GM21423 (cell line): ENCODE measurements around the gene SLC7A8.

Experiments used
- ATAC-seq: cut with Tn5 transposase; IDR thresholded peaks from one replicate; pipeline ENCODE4 v1.9.1; 2021; ENCODE audit warnings: mild to moderate bottlenecking, moderate library complexity; ENCODE audit not compliant: unreplicated experiment

The SLC7A8 gene

DNA sequence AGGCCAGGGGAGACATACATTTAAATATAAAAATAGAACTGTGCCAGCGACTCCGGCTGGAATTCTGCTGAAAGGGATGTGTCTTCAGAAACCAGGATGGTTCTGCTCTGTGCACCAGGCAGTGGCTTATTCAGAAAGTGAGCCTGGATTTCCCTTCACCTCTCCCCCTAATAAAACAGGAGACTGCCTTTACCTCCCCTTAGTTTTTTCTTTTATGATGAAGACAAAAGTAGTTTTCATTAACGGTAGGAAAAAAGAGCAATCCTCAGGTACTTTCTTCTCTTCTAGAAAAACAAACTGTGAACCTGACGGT lies 346 bp downstream of the SLC7A8 start:
- ATAC-seq = no peak

DNA sequence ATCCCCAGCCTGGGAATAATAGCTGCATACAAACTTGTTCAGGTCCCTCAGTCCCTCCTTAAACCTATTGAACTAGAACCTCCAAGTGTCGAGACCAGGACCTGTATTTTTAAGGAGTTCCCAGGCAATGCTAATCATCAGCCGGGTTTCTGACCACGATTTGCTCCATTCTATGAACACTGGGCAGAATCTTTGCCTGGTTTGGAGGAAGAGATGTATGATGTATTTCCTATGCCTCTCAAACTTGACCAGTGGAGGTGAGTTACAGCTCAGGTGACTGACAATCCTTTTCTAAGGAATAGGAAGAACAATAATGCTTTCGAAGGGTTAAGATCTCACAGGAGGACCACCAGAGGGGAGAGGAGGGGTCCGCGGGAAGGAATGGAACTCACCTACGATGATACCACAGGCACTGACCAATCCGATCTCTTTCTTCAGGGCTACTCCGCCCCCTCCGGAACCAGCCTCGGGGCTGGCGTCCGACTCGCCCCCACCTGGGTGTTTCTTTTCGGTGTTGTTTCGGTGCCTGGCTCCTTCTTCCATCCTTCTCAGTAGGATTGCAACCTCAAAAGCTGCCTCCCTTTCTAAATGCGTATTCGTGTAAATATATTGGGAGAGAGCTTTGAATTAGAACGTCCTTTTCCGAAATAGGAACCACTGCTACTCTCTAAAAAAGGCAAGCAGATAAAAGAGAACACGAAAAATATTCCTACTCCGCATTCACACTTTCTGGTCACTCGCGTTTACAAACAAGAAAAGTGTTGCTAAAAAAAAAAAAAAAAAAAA lies 895 bp downstream of the SLC7A8 start:
- no peak for ATAC-seq

DNA sequence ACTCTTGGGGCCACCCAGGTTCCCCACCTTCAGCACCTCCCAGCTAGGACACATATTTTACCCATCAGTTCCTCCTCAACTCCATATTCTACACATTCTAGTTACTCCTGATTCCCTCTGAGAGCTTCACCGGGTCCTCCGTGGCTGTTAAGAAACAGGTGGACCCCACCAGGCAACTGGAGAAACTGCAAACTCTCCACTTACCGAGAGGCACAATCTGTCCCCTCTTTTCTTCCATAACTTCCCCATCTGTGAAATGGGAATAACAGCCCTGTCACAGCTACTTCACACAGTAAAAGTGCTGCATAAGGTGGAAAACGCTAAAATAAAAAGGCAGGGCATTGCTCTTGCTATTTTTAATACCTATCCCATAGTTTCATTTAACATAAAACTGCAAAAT lies 1.5 kb downstream of the SLC7A8 start:
- ATAC-seq = no peak

DNA sequence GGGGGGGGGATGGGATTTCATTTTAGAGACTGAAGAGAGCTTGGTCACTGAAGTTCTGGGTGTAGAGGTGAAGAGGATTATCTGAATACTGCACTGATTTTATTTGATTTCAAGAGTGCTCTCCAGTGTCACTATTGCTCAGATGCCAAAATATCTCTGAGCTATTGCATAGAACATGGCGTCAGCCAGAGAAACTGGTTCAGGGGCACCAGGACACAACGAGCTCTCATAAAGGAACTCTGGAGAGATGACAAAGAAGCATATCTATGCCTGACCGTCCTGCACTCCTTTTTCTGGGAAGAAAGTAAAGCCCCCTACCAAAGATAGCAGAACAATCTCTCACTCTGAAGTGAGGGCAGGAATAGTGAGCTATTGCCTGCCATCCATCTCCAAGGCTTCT lies 2.0 kb downstream of the SLC7A8 start:
- ATAC-seq = no peak

DNA sequence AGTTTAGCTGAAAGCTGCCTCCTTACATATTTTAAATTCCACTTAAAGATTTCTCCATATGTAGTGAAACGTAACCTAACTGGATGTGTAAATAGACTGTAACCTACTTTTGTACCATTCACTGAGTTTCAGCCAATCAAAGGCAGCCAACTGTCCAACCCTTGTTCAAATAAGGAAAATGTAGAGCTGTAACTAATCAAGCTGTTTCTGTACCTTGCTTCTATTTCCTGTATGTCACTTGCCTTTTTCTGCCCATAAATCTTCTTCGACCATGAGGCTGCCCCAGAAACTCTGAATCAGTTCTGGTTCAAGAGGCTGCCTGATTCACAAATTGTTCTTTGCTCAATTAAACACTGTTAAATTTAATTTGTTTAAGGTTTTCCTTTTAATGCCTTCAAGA lies 6.3 kb downstream of the SLC7A8 start:
- no peak for ATAC-seq

DNA sequence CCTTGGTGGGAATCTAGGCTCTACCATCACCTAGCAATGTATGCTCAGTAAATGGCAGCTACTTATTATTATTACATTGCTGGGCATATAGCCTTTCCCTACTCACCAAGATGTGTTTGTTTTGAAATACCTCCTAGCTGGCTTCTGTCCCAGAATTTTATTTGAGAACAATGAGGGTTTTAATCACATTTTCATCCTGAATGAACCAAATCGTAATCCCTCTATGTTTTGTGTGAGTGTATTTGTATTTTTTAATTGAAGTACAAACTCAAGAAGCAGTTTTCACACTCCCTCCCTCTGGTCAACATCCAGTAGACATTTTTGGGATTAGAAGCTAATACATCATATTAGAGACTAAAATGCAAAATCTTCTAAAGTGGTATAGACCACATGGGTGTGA lies 7.6 kb downstream of the SLC7A8 start:
- no peak for ATAC-seq

DNA sequence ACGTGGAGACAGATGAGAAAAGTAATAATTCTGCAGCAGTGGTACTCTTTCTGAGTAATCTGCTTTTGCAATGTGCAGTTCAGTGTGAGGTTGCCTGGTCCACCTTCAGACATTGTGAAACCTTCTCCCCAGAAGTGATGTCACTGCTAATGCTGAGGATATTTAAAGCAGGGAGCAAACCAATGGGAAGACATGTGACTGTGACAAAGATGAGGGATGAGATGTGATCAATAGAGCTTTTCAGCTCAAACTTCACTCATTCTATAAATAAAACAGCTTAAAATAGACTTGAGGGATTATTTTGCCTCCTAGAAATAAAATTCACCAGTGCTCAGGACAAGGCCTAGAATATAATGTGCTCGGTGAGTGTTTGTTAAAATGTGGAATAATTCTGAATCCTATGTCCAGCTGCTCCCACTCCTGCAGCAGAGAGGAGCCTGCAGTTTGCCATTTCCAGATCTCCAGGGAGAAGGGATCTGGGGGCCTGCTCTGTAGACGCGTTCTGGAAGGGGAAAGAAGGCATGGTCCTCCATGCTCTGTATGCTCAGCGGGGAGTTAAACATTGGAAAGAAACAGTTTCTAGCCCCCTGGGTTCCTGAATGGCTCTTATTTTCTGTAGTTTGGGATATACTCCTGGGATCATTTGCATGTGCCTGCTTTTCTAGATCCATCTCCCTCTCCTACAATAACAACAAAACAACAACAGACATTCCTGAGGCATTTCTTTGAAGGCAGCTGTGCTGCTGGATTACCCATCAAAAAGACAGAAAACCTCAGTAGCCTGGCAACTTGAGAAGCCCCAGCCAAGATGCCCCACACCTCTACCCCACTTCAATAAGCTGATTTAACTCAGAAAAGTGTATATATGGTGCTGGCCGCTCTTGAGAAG lies 8.9 kb downstream of the SLC7A8 start:
- no peak for ATAC-seq

DNA sequence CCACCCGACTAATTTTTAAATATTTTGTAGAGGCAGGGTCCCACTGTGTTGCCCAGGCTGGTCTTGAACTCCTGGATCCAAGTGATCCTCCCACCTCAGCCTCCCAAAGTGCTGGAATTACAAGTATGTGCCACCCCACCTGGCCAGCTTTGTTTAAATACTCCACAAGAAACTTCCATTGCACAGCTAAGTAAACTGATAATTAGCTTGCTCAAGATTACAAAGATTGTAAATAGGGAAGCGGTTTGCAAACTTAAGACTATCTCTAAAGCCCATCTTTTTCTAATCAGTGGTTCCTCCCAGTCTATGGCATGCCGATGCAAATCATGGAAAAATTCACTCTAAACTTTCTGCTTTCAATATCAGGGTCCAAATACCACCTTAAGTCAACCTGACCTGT lies 9.7 kb downstream of the SLC7A8 start:
- ATAC-seq = no peak

DNA sequence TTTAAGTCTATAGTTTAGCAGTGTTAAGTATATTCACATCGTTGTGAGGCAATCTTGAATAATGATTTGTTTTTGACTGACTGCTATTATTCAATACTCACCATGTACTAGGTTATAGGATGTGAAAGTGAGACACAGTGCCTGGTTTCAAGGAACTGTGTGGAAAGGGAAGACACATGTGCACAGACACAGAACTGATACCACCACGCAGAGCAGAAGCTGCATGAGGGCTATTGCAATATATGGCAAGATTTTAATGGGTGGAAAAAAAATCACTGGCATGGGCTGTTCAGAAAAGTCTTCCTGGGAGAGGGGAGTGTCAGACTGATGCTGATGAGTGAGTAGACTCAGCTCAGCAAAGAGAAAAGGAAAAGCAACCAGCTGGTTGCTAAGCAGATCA lies 10.4 kb downstream of the SLC7A8 start:
- ATAC-seq = peak; percentile 49

DNA sequence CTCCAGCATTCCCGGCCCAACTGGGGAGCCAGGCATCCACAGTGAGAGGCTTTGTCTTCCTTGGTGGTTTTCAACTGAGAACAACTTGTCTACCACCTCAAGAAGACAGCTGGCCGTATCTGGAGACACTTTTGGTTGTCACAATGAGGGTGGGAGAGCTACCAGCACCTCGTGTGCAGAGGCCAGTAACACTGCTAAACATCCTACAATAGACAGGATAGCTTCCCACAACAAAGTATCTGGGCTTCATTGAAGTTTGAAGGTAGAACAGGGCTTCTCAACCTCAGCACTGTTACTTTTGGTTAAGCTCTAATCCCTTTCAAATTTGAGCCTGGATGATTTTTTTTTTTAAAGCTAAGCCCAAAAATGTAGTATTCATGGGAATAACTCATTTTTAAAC lies 10.9 kb downstream of the SLC7A8 start:
- ATAC-seq = no peak

DNA sequence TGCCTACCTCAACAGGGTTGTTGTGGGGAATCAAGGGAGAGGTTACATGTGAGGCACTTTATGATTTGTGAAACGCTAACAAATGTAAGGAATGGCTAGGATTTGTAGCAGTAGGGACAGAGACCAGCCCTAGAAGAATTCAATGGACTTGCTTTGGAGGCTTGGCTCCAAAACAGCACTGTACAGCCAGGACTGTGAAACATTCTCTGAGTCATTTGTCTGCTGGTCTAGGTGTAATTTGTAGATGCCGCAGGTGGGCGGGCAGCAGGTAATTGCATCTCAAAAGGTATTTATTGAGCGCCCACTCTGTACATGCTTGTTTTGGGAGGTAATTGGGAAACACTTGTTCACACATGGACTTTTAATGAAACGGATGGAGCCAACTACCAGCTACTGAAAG lies 11.4 kb downstream of the SLC7A8 start:
- ATAC-seq = no peak

DNA sequence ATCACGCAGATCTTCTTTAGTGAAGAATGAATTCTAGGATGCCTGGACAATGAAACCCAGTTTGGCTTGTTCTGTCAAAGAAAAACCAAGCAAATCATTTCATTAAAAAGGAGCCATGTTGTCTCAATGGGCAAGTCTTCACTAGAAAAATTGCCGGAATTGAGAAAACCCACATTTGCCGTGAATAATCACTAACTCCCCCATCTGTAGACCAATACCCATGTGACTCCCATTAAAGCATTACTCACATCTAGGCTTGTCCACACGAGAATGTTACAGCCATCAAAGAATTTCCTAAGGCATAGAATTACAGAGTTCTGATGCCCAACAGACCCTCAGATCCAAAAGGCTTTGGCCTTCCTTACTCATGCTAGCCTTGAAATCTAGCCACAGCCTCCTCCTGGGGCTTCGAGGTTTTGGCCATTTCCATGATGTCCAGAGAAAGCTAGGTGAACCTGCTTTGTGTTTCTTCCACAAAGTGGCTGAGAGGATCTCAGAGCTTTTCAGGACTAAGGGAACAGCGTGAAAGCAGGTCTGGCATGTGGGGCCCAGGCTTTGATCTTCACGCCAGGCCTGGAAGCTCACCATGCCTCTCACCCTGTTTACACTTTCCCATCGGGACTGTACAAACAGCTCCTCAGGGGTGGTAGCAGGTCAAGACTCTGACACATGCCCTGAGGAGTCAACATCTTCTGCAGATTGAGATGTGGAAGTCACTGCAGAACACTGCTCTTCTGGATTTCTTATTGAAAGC lies 12.1 kb downstream of the SLC7A8 start:
- ATAC-seq = no peak

DNA sequence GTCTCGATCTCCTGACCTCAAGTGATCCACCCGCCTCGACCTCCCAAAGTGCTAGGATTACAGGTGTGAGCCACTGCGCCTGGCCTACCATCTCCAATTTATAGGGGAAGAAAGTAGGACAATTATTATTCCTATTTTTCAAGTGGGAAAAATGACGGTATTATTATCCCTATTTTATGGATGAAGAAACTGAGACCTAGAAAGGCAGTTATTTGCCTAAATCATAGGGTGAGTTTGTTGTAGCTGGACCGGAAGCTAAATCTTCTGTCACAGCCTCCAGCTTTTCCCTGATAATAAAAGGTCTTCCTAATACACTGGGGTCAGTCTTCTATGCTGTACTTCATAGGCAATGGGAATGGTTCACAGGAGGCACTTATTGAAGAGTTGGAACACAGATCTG lies 13.8 kb downstream of the SLC7A8 start:
- ATAC-seq = no peak

DNA sequence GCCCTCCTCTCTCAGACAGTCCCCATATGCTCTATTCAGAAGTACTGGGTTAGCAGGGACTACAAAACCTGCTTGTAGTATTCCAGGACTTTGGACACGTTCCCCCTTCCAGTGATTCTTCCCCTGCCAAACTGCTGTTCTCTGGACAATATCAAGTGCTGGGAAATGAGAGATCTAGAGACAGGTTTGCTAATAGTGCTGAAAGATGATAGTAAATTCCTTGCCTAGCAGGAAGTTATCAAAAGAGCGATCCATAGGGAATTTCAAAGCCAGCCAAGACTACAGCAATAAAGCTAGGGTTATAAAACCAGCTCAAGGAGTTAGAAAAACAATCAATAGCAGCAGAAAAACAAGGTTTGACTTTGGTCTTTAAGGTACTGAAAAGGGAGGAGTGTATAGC lies 15.2 kb downstream of the SLC7A8 start:
- ATAC-seq = no peak

DNA sequence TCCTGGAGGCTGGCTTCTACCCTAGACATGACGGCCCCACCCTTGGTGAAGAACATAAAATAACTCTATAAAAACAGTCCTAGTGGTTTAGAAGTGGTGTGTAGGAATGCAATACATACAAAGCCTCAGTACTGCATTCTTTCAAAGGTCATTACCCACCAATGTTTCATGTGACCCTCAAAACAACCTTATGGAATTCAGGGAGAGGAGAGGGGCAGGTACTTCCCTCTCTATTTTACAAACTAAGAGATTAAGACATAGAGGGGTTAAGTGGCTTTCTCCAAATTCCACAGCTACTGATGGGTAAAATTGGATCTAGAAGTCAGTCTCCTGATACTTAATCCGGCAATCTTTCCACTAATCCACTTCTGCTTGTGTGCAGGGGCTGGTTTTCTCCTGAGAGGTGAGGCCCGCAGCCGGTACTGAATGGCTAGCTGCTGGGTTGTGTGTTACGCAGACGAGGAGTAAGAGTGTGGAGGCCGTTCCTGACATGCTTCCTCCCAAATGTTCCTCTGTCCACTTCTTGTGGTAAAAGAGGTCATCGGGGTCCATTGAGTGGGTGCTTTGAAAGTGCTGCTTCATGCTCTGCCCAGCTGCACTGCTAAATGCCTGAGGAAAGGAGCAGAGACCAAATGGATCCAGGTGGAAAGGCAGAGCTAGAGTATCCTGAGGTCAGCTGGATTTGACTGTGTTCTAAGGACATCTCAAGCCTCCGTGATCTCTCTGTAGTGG lies 16.2 kb downstream of the SLC7A8 start:
- ATAC-seq = no peak

DNA sequence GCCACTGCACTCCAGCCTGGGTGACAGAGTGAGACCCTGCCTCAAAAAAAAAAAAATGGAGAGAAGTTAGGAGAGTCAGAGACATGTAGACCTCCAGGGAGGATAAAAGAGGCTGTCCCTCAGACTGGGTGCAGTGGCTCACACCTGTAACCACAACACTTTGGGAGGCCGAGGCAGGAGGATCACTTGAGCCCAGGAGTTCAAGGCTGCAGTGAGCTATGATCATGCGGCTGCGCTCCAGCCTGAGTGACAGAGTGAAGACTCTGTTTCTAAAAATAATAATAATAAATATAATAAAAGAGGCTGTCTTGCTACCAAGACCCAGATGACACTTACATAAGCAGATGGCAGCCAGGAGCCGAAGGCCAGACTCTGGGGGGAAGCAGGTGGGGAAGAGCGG lies 18.5 kb downstream of the SLC7A8 start:
- ATAC-seq = no peak

DNA sequence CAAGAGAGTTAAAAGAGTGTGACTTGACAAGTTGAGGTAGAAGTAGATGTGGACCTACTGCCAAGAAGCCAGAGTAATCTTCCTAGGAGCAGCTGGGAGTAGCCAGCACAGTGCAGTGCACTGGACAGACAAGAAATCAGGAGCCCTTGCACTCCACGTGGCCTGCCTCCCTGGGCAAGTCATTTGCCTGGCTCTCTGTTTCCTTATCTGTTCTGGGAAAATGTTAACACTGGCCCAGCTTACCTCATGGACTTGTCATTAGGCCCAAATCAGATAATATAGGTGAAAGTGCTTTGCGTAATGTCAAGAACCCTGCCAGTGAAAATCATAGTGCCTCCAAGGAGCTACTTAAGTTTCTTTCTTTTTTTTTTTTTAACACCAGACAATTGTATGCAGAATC lies 19.2 kb downstream of the SLC7A8 start:
- no peak for ATAC-seq

DNA sequence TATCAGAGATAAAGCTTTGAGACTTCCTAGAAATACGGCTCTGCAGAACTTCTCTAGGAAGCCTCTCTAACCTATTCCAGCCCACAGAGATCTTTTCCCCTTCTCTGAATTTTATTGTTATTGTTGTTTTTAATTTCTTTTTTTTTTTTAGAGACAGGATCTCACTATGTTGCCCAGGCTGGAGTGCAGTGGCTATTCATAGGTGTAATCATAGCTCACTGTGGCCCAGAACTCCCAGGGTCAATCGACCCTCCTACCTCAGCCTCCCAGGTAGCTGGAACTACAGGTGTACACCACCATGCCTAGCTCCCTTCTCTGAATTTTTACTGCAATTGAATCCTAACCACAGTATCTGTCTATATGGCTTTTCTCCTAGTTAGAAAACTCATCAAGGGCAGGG lies 19.6 kb downstream of the SLC7A8 start:
- ATAC-seq = no peak

DNA sequence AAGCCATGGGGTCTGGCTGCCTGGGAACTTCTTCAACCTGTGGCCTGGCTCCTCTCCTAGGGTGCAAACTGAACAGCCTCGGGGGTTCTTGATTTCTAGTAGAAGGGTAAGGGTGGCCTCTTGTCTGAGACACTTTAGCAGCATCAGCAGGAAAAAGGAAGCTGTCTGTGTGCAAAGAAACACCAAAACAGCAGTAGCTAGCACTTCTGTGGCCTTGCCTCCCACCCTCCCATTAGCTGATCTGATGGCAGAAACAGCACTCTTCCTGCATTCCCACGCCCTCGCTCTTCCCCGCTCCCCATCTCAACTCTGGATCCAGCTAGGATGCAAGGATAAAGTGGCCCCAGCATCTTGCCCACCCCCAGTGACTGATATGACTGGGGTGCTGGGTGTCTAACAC lies 20.7 kb downstream of the SLC7A8 start:
- no peak for ATAC-seq

DNA sequence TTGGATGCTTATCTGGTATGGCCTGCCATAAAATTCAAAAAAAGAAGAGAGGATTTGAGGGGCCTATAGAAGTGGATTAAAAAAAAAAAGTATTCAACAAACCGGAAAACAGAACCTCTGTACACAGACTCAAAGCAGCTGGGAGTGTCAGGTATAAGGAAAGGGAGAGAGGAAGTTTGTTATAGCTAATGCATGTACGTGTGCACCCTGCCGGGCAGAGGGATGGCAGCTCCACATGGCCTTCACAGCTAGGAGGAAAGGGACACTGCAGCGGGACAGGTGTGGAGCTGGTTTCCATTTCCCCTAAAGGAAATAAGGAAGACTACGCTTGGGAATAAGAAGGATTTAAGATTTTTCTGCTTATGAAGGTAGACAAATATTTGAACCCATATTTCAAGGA lies 21.5 kb downstream of the SLC7A8 start:
- ATAC-seq = no peak

DNA sequence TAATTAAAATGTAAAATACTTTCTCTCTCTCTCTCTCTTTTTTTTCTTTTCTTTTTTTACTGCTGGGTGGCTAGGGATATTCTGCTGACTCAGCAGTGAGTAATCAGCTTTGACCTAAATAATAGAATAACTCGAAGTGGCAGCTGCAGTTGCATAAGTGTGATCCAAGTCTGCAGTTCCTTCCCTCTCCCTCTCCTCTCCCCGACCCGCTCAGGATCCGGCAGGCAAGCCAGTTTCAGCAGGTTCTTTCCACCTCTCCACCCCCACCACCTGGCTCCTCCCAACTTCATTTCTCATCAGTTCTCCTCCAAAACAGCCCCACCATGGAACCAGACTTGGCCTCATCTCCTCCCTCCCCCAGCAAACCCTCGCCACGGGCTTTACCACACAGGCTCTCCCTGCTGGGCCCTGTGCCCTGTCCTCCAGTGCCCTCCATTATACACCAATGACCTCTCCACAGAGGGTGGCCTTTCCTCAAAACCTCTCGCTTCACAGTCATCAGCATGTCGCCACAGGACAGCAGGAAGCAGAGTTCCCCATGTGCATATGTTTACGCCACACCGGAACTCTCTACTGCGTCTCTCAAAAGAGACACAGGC lies 22.4 kb downstream of the SLC7A8 start:
- no peak for ATAC-seq
